IMR-90 (cell line): Measurements from ENCODE around the gene SOX6. TPM values are rescaled to one million over a fixed set of nuclear protein-coding genes. Genes with fewer than 3 reads are reported as not detected.

Experiments used
- ATAC-seq: fragments of 200-7000 bp; cut with Tn5 transposase; 2 replicates; pipeline ENCODE4 v1.9.1; 2020; ENCODE audit warnings: low read depth, mild to moderate bottlenecking, moderate library complexity
- BruUV-seq: library from RNA; stranded (reverse); fragments of 400-500 nt; replicated peaks from 2 replicates; lab custom pipeline; 2021; lab: Mats Ljungman, UMichigan
- CTCF ChIA-PET: fragments of 300-600 bp; formaldehyde crosslinking; extraction: SDS; loops from one replicate; lab custom pipeline; 2021; ENCODE audit warnings: antibody characterized with exemption; lab: Yijun Ruan, JAX
- POLR2A ChIA-PET: fragments of 300-600 bp; sonication (Branson Sonifier 250); formaldehyde crosslinking; loops from one replicate; lab custom pipeline; 2022; ENCODE audit warnings: antibody characterized with exemption; ENCODE audit not compliant: unreplicated experiment; lab: Charles Lee
- DNase-seq: peaks from one replicate; pipeline ENCODE4 v3.0.0; 2013
- H2AFZ ChIP-seq: replicated peaks from 2 replicates; pipeline ENCODE3; 2013; ENCODE audit warnings: low read length, mild to moderate bottlenecking; ENCODE audit not compliant: poor library complexity
- H2AK5ac ChIP-seq: 2 replicates; pipeline ENCODE4 v1.6.1; 2013; ENCODE audit warnings: low read depth, low read length, inconsistent platforms
- H2AK9ac ChIP-seq: replicated peaks from 2 replicates; pipeline ENCODE3; 2013; ENCODE audit warnings: mild to moderate bottlenecking, low read depth, low read length, moderate library complexity; ENCODE audit not compliant: poor library complexity
- H2BK120ac ChIP-seq: 2 replicates; pipeline ENCODE4 v1.6.1; 2013; ENCODE audit warnings: low read depth, low read length, inconsistent platforms
- H2BK15ac ChIP-seq: 3 replicates; pipeline ENCODE4 v1.6.1; 2013; ENCODE audit warnings: low read depth, low read length, inconsistent platforms
- H2BK20ac ChIP-seq: 2 replicates; pipeline ENCODE4 v1.6.1; 2013; ENCODE audit warnings: low read depth, mild to moderate bottlenecking, inconsistent platforms, low read length, moderate library complexity
- H2BK5ac ChIP-seq: 2 replicates; pipeline ENCODE4 v1.6.1; 2013; ENCODE audit warnings: mild to moderate bottlenecking, low read depth, low read length, inconsistent platforms; ENCODE audit not compliant: poor library complexity, severe bottlenecking
- H3K14ac ChIP-seq: replicated peaks from 2 replicates; pipeline ENCODE4 v1.6.1; 2013; ENCODE audit warnings: low read depth, low read length, inconsistent platforms
- H3K18ac ChIP-seq: 2 replicates; pipeline ENCODE4 v1.6.1; 2013; ENCODE audit warnings: low read depth, low read length, control low read depth
- H3K23ac ChIP-seq: 2 replicates; pipeline ENCODE4 v1.6.1; 2013; ENCODE audit warnings: low read depth, low read length, inconsistent platforms
- H3K27ac ChIP-seq: 2 replicates; pipeline ENCODE4 v1.5.1; 2013; ENCODE audit warnings: mild to moderate bottlenecking, control low read depth, low read length; ENCODE audit not compliant: insufficient read depth
- H3K27me3 ChIP-seq: 2 replicates; pipeline ENCODE4 v1.6.1; 2013; ENCODE audit warnings: low read length; ENCODE audit not compliant: control insufficient read depth, insufficient read depth
- H3K36me3 ChIP-seq: 2 replicates; pipeline ENCODE4 v1.6.1; 2013; ENCODE audit warnings: low read length, mixed read lengths; ENCODE audit not compliant: control insufficient read depth, insufficient read depth
- H3K4ac ChIP-seq: 2 replicates; pipeline ENCODE4 v1.6.1; 2013; ENCODE audit warnings: low read depth, low read length, inconsistent platforms
- H3K4me1 ChIP-seq: 2 replicates; pipeline ENCODE4 v1.6.1; 2013; ENCODE audit warnings: low read length, mixed read lengths; ENCODE audit not compliant: control insufficient read depth, insufficient read depth
- H3K4me2 ChIP-seq: 2 replicates; pipeline ENCODE4 v1.6.1; 2013; ENCODE audit warnings: low read depth, mild to moderate bottlenecking, control low read depth, low read length, moderate library complexity
- H3K4me3 ChIP-seq: 2 replicates; pipeline ENCODE4 v1.5.1; 2013; ENCODE audit warnings: low read depth, mild to moderate bottlenecking, control low read depth, low read length, moderate library complexity; ENCODE audit not compliant: insufficient read depth
- H3K56ac ChIP-seq: 2 replicates; pipeline ENCODE4 v1.6.1; 2013; ENCODE audit warnings: low read length, inconsistent platforms; ENCODE audit not compliant: insufficient read depth; ENCODE audit errors: extremely low read depth
- H3K79me1 ChIP-seq, 2 experiments: 2 replicates each; pipeline ENCODE4 v1.6.1; 2013; ENCODE audit warnings: low read length in 2 of 2, inconsistent platforms in 1 of 2, low read depth in 1 of 2
- H3K9ac ChIP-seq: 2 replicates; pipeline ENCODE4 v1.6.1; 2013; ENCODE audit warnings: low read depth, low read length, control low read depth
- H3K9me1 ChIP-seq: 2 replicates; pipeline ENCODE4 v1.6.1; 2013; ENCODE audit warnings: low read length, inconsistent platforms; ENCODE audit not compliant: insufficient read depth
- H3K9me3 ChIP-seq: 2 replicates; pipeline ENCODE4 v1.6.1; 2013; ENCODE audit warnings: low read length; ENCODE audit not compliant: control insufficient read depth, insufficient read depth
- H4K20me1 ChIP-seq: 2 replicates; pipeline ENCODE4 v1.6.1; 2013; ENCODE audit warnings: low read length, inconsistent platforms; ENCODE audit not compliant: insufficient read depth
- H4K5ac ChIP-seq: 2 replicates; pipeline ENCODE4 v1.6.1; 2013; ENCODE audit warnings: mild to moderate bottlenecking, low read depth, low read length, control low read depth
- H4K8ac ChIP-seq, 2 experiments: 2 replicates each; pipeline ENCODE4 v1.6.1; 2013; ENCODE audit warnings: low read depth in 2 of 2, low read length in 2 of 2, control low read depth in 1 of 2, inconsistent platforms in 1 of 2
- H4K91ac ChIP-seq: 2 replicates; pipeline ENCODE4 v1.6.1; 2013; ENCODE audit warnings: low read depth, low read length, inconsistent platforms; ENCODE audit not compliant: insufficient read depth
- BHLHE40 ChIP-seq: fragments of 150-350 bp; IDR thresholded peaks from 2 replicates; pipeline ENCODE4 v1.6.1; 2016; ENCODE audit warnings: mild to moderate bottlenecking, low read depth, low read length
- CHD1 ChIP-seq: IDR thresholded peaks from 2 replicates; pipeline ENCODE4 v1.6.1; 2012; ENCODE audit warnings: low read depth, low read length, improper control_type of control experiment
- CTCF ChIP-seq: conservative IDR thresholded peaks from 2 replicates; pipeline ENCODE4 v1.5.1; 2012; ENCODE audit warnings: mild to moderate bottlenecking, low read depth, low read length, improper control_type of control experiment
- MAFK ChIP-seq: IDR thresholded peaks from 2 replicates; pipeline ENCODE4 v1.6.1; 2012; ENCODE audit warnings: low read depth, low read length, improper control_type of control experiment
- MAZ ChIP-seq: IDR thresholded peaks from 2 replicates; pipeline ENCODE4 v1.6.1; 2012; ENCODE audit warnings: low read depth, mild to moderate bottlenecking, low read length, improper control_type of control experiment, moderate library complexity, borderline replicate concordance
- NFE2L2 ChIP-seq: fragments of 150-350 bp; IDR thresholded peaks from 2 replicates; pipeline ENCODE4 v1.6.1; 2016; ENCODE audit warnings: low read depth, mild to moderate bottlenecking, low read length
- RAD21 ChIP-seq: IDR thresholded peaks from 2 replicates; pipeline ENCODE4 v1.6.1; 2012; ENCODE audit warnings: low read length, improper control_type of control experiment
- SMC3 ChIP-seq: fragments of 150-350 bp; IDR thresholded peaks from 2 replicates; pipeline ENCODE4 v1.6.1; 2016; ENCODE audit warnings: low read depth, mild to moderate bottlenecking, antibody characterized with exemption, low read length, moderate library complexity
- WGBS, 2 experiments: methylation state at CpG; one replicate each; pipeline versions ENCODE4 v1.1.5 to v1.1.7; 2013; ENCODE audit warnings: missing lambda C conversion rate in 2 of 2; ENCODE audit not compliant: insufficient read length in 1 of 2; ENCODE audit errors: extremely low coverage in 2 of 2; 5-methylcytosine and 5-hydroxymethylcytosine counted together
- dilution Hi-C: fragments of 300-500 bp; cut with HindIII; formaldehyde crosslinking; loops from one replicate; pipeline ENCODE4 v1.14.3; 2018; ENCODE audit warnings: low sequenced_read_pairs; ENCODE audit not compliant: unreplicated experiment
- in situ Hi-C: fragments of 300-500 bp; cut with MboI; formaldehyde crosslinking; loops from 3 replicates; pipeline ENCODE4 v1.14.3; 2019; ENCODE audit warnings: low sequenced_read_pairs, inconsistent platforms, mixed read lengths
- intact Hi-C: fragments of 100-400 bp; cut with micrococcal nuclease; formaldehyde crosslinking; loops from 2 replicates; pipeline ENCODE4 v1.10.0; 2022
- polyA plus RNA-seq, 3 experiments: library from polyadenylated mRNA; depleted of rRNA; stranded (reverse); fragments of >200 nt; gene quantifications; 2 replicates each; pipeline ENCODE4 v1.2.3, GENCODE V29; 2012; ENCODE audit warnings: low replicate concordance in 1 of 3
- total RNA-seq: library from RNA; depleted of rRNA; stranded (reverse); fragments of >200 nt; gene quantifications from 2 replicates; pipeline ENCODE4 v1.2.3, GENCODE V29; 2012

SOX6 gene
- total and polyA plus RNA-seq, 2 of the 4 experiments (the other 2 are of a cell fraction): 1.7 to 7.7 TPM

GRCh38 chr11:16133867-16134266 is 222.5 kb downstream of the SOX6 start:
- no peaks in the 10 kb centered on the region for H4K20me1 ChIP-seq
- no peak overlapping the region for H2BK5ac ChIP-seq
- ChIA-PET POLR2A (interaction anchor here (0.6 kb wide), 1 partner anchor 33 kb away, joined by 11 read pairs; no protein-coding TSS in a partner anchor), CTCF (no interaction called here)
- TF ChIP-seq RAD21 (no peak), CTCF (no peak), MAFK (no peak), NFE2L2 (no peak), MAZ (no peak), SMC3 (no peak), CHD1 (no peak), BHLHE40 (no peak)
- H3K14ac ChIP-seq: no peak overlapping the region
- H3K4me1 ChIP-seq: no peaks in the 10 kb centered on the region; the same call in 1 of the 2 replicates
- no peak overlapping the region for H2BK20ac ChIP-seq
- no peak overlapping the region for H3K4ac ChIP-seq
- H3K9ac ChIP-seq: no peak overlapping the region
- H3K18ac ChIP-seq: no peak overlapping the region
- no peaks in the 10 kb centered on the region for H3K9me1 ChIP-seq
- in situ Hi-C loops: no loop called here
- H3K27ac ChIP-seq: no peak overlapping the region
- no peaks in the 10 kb centered on the region; the same call in 1 of the 2 replicates for H3K9me3 ChIP-seq
- intact Hi-C loops: no loop called here
- H3K36me3 ChIP-seq: no peaks in the 10 kb centered on the region
- no CpG with 5 or more reads among the region's 3 CpGs for WGBS, 2 experiments
- ATAC-seq (no peak), DNase-seq (no peak)
- no peak overlapping the region for H3K4me3 ChIP-seq
- H2AK9ac ChIP-seq: no peak overlapping the region
- H2AFZ ChIP-seq: no peak overlapping the region
- H4K8ac ChIP-seq: no peak overlapping the region
- H3K4me2 ChIP-seq: no peak overlapping the region
- no peak overlapping the region for H3K23ac ChIP-seq
- H3K56ac ChIP-seq: no peak overlapping the region
- BruUV-seq: no TSS peak
- no peak overlapping the region for H2AK5ac ChIP-seq
- H3K79me1 ChIP-seq: no peaks in the 10 kb centered on the region
- no peak overlapping the region for H4K5ac ChIP-seq
- no peaks in the 10 kb centered on the region for H3K27me3 ChIP-seq
- no peak overlapping the region for H2BK15ac ChIP-seq
- H4K91ac ChIP-seq: no peak overlapping the region
- dilution Hi-C loops: no loop called here
- no peak overlapping the region for H2BK120ac ChIP-seq
